ENCODE data around the gene MAML2. TPM values are rescaled to one million over a fixed set of nuclear protein-coding genes. Genes with fewer than 3 reads are reported as not detected.
A peak's percentile ranks its signal among the peaks of the same experiment; 100 is the strongest.

MAML2 gene
- total and polyA plus RNA-seq, 2 experiments from 2014 or later, result 2.0 to 7.1 TPM

GRCh38 chr11:96294289-96294688 is 48.7 kb downstream of the MAML2 start (continued):
- no peak for TF ChIP-seq REST (IDR thresholded peaks at IDR 0.05; ENCODE audit: unreplicated experiment)
- no peak for TF ChIP-seq STAT1 (IDR thresholded peaks at IDR 0.05; ENCODE audit: unreplicated experiment)
- no peak for TF ChIP-seq POLR2AphosphoS5 (IDR thresholded peaks at IDR 0.05; ENCODE audit: low read depth)
- no peak for TF ChIP-seq NANOG (IDR thresholded peaks at IDR 0.05; ENCODE audit: borderline replicate concordance)
- no peak for TF ChIP-seq ZNF331 (CRISPR knock-in tag; IDR thresholded peaks at IDR 0.05; ENCODE audit: low read depth)
- TF ChIP-seq EZH2 (IDR thresholded peaks at IDR 0.05; ENCODE audit: low read depth, unreplicated experiment), result no peak
- TF ChIP-seq EZH2phosphoT487 (IDR thresholded peaks at IDR 0.05; ENCODE audit: unreplicated experiment), result no peak
- no peak for TF ChIP-seq CREB1 (CRISPR knock-in tag; IDR thresholded peaks at IDR 0.05; ENCODE audit: low read depth)

- TF ChIP-seq EZH2phosphoT487 (IDR thresholded peaks at IDR 0.05; ENCODE audit: unreplicated experiment), result no peak
- no peak overlapping the region for H3K4me2 ChIP-seq
- no peaks in the 10 kb centered on the region; the same call in 1 of the 2 replicates for H3K4me1 ChIP-seq (ENCODE audit: insufficient read depth)
- no peaks in the 10 kb centered on the region for H3K27me3 ChIP-seq (ENCODE audit: insufficient read depth)
- peak overlapping the region; percentile 38; the same call in 1 of the 2 replicates for H3K27ac Mint-ChIP-seq
- H3F3A ChIP-seq (replicated peaks; ENCODE audit: low read depth), result no peaks in the 10 kb centered on the region
- H3K9me3 Mint-ChIP-seq, result no peaks in the 10 kb centered on the region
- H4K20me1 ChIP-seq (replicated peaks; ENCODE audit: insufficient read depth), result no peaks in the 10 kb centered on the region
- H3K27ac ChIP-seq (ENCODE audit: low read depth), result no peak overlapping the region
- H3K9me2 ChIP-seq (ENCODE audit: insufficient read depth), result no peaks in the 10 kb centered on the region
- no peaks in the 10 kb centered on the region for H3K79me2 ChIP-seq (replicated peaks; ENCODE audit: insufficient read depth)
- H3K27me3 Mint-ChIP-seq (ENCODE audit: insufficient read depth, low read depth, poor library complexity), result no peaks in the 10 kb centered on the region
- peaks cover 19% of the 10 kb centered on the region for H3K4me1 Mint-ChIP-seq
- H3K36me3 Mint-ChIP-seq (ENCODE audit: low read depth), result no peaks in the 10 kb centered on the region
- no peaks in the 10 kb centered on the region for H3K36me3 ChIP-seq (ENCODE audit: insufficient read depth)
- no peak overlapping the region for H3K4me3 ChIP-seq
- no peak overlapping the region for H3K4me3 Mint-ChIP-seq
- ATAC-seq (no peak), DNase-seq (ENCODE audit: low spot score) (no peak)
- H2AFZ ChIP-seq, result no peak overlapping the region
Observed at GRCh38 chr11:96293598-96294021, 49.4 kb downstream of the MAML2 start.

- Histone ChIP-seq H3K27me3 (ENCODE audit: insufficient read depth) (no peaks in the 10 kb centered on the region), H3K27ac (ENCODE audit: low read depth) (no peak overlapping the region), H3K79me2 (replicated peaks; ENCODE audit: insufficient read depth) (no peaks in the 10 kb centered on the region), H2AFZ (no peak overlapping the region), H3K4me2 (no peak overlapping the region), H3K4me3 (no peak overlapping the region), H3K9me2 (ENCODE audit: insufficient read depth) (no peaks in the 10 kb centered on the region), H3K4me1 (ENCODE audit: insufficient read depth) (no peaks in the 10 kb centered on the region; the same call in 1 of the 2 replicates), H3F3A (replicated peaks; ENCODE audit: low read depth) (no peaks in the 10 kb centered on the region), H3K36me3 (ENCODE audit: insufficient read depth) (no peaks in the 10 kb centered on the region), H4K20me1 (replicated peaks; ENCODE audit: insufficient read depth) (no peaks in the 10 kb centered on the region)
- H3K36me3 Mint-ChIP-seq (ENCODE audit: low read depth), result no peaks in the 10 kb centered on the region
- no peaks in the 10 kb centered on the region for H3K27me3 Mint-ChIP-seq (ENCODE audit: insufficient read depth, low read depth, poor library complexity)
- peaks cover 19% of the 10 kb centered on the region for H3K4me1 Mint-ChIP-seq
- DNase-seq (ENCODE audit: low spot score) (no peak), ATAC-seq (no peak)
- no peak overlapping the region for H3K27ac Mint-ChIP-seq
- H3K9me3 Mint-ChIP-seq, result no peaks in the 10 kb centered on the region
- no peak overlapping the region for H3K4me3 Mint-ChIP-seq
- no peak for TF ChIP-seq ZNF331 (CRISPR knock-in tag; IDR thresholded peaks at IDR 0.05; ENCODE audit: low read depth)
- TF ChIP-seq ZNF462 (CRISPR knock-in tag; IDR thresholded peaks at IDR 0.05), result no peak
- TF ChIP-seq CREB1 (CRISPR knock-in tag; IDR thresholded peaks at IDR 0.05; ENCODE audit: low read depth), result no peak
- TF ChIP-seq STAT1 (IDR thresholded peaks at IDR 0.05; ENCODE audit: unreplicated experiment), result no peak
- TF ChIP-seq EZH2 (IDR thresholded peaks at IDR 0.05; ENCODE audit: low read depth, unreplicated experiment), result no peak
Observed at GRCh38 chr11:96293109-96293508, 49.9 kb downstream of the MAML2 start.

Measured in GM23338 (cell line).